Stromal cell of bone marrow (primary cell): ENCODE results near the gene B3GAT2.

Experiments
- DNase-seq: peaks from one replicate; pipeline ENCODE4 v3.0.0-alpha.2; 2012; ENCODE audit warnings: low read depth

The B3GAT2 gene

DNA sequence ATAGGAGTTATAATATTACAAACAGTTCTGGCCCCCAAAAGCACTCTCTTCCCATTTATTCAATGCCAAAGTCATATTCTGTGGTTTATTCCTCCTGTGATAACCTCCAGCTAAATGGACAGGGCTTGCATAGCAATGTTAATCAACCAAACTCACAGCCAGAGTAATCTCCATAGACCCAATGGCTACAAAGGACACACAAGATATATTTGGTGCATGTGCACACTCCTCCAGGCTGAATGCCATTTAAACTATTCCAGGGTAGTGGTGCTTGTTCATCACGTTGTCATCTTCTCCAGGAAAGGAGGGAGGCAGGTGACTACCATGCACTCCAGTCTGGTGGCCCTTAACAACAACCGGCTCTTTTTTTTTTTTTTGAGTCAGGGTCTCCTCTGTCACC lies 56.8 kb downstream of the B3GAT2 start:
- DNase-seq, result no peak

DNA sequence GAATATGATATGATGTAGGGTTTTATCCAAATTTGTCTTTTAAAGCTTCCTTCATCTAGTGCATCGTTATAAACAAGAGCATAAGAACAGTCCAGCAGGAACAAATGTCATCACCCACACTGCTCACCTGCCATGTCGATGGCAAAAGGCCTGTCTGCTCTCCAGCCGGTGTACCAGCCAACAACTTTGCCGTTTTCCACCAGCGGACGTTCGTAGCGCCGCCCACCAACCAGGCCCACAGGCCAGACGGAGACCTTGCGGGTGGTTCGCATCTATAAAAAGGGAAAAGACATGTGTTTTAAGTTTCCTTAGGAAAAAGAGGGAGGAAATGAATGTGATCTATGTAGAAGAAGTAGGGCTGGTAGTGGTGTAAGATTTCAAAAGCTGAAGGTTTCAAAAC lies 62.9 kb downstream of the B3GAT2 start:
- no peak for DNase-seq

DNA sequence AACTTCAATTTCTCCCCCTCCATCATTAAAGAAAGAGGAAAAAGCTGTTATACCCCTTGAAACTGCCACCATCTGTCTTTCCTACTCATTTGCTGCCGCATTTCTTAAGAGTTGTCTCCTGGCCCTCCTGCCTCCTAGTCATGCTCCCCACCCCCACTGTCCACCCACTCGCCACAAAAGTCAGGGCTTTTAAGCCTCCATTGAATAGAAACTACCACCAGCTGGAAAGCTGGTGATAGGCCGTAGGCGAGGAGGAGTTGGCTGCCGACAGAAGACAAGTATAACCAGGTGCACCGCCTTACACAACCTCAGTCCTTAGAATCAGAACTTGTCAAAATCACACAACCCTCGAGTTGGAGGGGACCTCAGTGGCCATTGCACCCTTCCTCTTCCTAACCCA lies 67.6 kb downstream of the B3GAT2 start:
- no peak for DNase-seq

- no peak for DNase-seq
Observed at GRCh38 chr6:70886661-70887060, 70.2 kb downstream of the B3GAT2 start.

DNA sequence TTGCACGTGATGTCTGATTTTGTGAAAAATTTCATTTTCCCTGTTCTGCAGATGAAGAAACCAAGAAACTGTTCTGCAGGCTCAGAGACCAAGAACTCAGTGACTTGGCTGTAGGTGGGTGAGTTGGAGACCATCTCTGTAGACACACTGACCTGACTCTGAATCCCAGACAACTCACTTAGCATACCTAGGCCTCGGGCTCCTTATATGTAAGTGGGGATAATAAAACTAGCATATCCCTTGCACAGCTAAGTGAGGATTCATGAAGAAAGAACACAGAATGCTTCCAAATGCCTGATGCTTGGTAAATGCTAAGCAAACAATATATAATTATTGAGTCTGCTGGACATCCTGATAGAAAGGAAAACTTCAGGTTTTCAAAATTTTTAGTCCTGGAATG lies 70.8 kb downstream of the B3GAT2 start:
- DNase-seq, result no peak

GRCh38 chr6:70884074-70884983 lies 72.5 kb downstream of the B3GAT2 start:
- peak; percentile 23 for DNase-seq

DNA sequence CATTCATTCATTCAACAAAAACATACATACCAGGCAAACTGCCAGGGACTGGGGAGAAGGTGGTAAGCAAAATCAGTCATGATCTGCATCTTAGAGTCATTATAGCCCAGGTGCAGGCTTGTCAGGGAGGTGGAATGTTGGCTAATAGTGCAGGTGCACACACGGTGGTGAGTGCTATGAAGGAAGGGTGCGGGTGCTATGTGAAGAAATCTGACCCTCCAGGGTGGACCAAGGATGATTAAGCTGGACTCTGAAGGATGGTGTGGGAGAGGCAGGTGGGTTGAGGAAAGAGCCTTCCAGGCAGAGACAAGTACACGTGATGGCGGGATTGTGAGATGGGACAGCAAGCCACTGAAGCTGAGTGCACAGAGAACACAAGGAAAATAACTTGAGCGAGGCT lies 77.4 kb downstream of the B3GAT2 start:
- DNase-seq, result no peak

- DNase-seq, result no peak
Observed at GRCh38 chr6:70874181-70874913, 82.5 kb downstream of the B3GAT2 start.

- no peak for DNase-seq
Observed at GRCh38 chr6:70872469-70872868, 84.4 kb downstream of the B3GAT2 start.

- no peak for DNase-seq
Observed at GRCh38 chr6:70864401-70864800, 92.5 kb downstream of the B3GAT2 start.

- no peak for DNase-seq
Observed at GRCh38 chr6:70863343-70863742, 93.5 kb downstream of the B3GAT2 start.

- no peak for DNase-seq
Observed at GRCh38 chr6:70860920-70861319, 95.9 kb downstream of the B3GAT2 start.

DNA sequence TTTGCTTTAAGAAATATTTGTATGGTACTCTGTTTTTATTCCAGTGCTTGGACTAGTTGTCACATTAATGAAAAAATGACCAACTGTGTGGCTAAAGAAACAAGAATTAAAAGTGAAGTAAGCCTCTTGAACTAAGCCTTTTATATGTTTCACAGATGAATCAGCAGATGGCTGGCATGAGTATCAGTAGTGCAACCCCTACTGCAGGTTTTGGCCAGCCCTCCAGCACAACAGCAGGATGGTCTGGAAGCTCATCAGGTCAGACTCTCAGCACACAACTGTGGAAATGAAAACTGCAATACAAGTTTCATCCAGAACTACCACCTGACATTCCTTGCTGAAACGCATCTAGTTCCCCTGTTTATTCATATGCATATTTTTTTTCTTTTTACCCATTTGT lies 96.8 kb downstream of the B3GAT2 start:
- peak; percentile 3 for DNase-seq

- no peak for DNase-seq
Observed at GRCh38 chr6:70857387-70858077, 99.3 kb downstream of the B3GAT2 start.

DNA sequence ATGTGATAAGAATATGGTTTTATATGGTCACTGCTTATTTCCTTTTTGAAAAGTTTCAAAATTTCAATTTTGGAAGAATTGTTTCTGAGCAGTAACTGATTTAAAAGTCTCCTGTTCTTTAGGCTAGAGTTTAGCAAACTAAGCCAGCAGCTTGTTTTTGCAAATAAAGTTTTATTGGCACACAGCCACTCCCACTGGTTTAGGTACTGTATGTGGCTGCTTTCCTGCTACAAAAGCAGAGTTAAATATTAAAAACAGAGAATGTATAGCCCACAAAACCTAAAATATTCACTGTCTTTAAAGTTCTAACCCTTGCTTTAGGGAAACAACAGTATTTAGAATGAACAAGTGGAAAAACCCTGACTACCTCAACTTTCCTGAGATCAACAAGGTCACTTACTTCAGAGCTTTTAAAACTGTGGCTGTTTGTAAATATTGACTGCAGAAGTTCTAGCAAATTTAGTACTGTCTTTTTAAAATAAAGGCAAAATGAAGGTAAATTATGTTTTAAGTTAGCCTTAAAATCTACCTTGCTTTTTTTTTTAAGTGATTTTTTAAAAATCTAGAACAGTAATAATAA lies 104.1 kb downstream of the B3GAT2 start:
- DNase-seq, result no peak

DNA sequence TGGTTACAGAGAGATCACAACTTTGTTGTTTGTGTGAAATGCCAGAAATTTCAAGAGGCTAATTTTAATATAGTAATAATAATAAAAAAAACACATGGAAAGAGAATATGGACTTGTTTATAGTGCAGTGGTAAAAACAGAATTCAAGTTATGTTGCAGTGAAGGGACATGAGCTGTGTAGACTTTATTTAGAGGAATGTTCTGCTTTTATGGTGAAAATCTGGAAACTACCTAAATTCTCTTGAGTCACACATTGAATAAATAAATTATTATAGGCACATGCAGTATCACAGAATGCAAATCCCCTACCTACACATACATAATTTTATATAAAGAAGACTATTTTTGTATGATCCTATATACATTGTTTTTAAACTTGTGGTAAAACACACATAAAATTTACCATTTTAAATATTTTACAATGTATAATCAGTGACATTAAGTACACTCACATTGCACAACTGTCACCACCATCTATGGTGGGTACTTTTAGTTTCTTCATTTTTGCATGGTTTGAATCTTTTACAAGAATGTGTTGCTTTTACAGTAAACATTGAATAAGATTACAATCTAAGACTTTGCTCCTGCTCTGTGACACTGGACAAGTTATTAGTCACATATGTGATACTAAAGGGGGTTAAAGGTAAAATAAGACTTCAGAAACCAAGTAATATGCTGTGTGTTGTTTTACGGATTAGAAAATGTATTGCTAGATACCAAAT lies 107.4 kb downstream of the B3GAT2 start:
- DNase-seq, result no peak

DNA sequence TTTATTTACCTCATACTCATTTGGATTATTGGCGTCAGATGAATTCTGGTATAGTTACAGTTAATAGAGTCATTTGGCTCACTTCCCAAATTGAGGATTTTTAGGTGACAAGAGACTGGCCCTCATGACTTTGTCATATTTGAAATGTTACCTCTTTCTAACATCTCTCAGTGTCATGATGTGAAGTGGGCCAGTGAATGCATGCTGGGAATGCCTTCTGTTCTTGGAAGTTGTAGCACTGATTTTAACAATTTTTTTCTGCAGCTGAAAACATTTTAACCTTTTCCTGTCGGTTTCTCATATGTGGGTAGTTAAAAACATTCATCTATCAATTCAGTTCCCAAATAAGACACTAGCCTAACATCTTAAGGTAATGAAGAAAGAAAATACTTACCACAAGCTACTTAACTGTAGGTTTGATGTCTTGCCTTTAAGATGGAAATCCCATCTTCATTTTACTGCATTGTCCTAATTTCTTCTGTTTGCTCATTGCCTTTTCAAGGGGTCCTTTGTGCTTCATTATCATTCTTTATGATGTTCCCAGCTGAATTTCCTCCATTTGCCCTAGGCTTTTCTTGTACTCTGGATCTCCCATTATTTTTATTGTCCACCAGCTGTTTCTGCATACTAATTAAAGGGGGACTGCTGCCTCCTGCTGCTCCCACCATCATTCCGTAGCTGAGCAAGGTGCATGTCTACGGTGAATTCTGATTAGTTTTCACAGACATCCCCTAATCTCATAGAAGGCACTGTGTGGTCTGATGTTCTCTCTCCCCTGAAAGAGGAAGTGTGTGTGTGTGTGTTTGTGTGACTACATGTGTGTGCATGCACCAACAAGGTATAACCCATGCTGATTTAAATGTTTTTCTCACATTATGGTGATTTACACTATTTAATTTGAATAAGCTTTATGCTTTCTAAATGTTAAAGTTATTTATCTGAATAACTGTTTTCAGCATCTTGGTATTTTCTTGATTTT lies 109.5 kb downstream of the B3GAT2 start:
- no peak for DNase-seq

GRCh38 chr6:70846207-70846835 lies 110.5 kb downstream of the B3GAT2 start:
- no peak for DNase-seq

GRCh38 chr6:70844301-70844700 lies 112.6 kb downstream of the B3GAT2 start:
- no peak for DNase-seq

DNA sequence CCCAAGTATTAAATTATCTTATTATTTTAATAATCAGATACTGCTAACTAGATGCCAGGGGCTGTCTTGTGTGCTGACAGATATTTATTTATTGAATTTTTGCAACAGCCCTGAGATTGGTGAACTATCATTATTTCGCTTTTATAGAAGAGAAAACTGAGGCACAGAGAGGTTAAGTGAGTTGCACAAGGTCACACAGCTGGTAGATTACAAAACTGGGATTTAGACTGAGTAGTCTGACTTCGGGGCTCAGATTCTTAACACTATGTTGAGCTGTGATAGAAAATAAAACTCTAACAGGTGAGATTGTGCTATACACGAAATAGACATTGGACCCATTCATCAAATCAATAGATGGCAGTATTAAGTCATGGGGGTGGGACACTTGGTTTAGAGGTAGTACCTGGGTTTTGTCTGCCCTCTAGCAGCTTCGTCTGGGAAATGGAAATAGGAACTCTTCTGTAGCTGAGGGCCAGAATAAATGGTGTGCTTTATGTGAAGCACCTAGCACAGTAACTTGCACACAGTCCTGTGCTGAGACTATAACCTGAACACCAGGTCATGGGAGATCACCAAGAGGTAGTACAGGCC lies 113.4 kb downstream of the B3GAT2 start:
- no peak for DNase-seq
